ENCODE results near the gene RIGI.

RIGI gene

GRCh38 chr9:32571969-32572899 is 46.2 kb upstream of the RIGI start:
- TF ChIP-seq ARNTL (CRISPR knock-in tag; IDR thresholded peaks at IDR 0.05; ENCODE audit: borderline replicate concordance, low read depth) (no peak), ZNF8 (CRISPR knock-in tag; IDR thresholded peaks at IDR 0.05) (no peak), CSDC2 (CRISPR knock-in tag; IDR thresholded peaks at IDR 0.05) (no peak), ZNF565 (CRISPR knock-in tag; conservative IDR thresholded peaks at IDR 0.05; ENCODE audit: low read depth) (no peak), ISL1 (CRISPR knock-in tag; IDR thresholded peaks at IDR 0.05) (no peak), SNAI2 (CRISPR knock-in tag; IDR thresholded peaks at IDR 0.05) (no peak), POU6F1 (CRISPR knock-in tag; IDR thresholded peaks at IDR 0.05; ENCODE audit: borderline replicate concordance, low read depth) (no peak), ZFP3 (CRISPR knock-in tag; IDR thresholded peaks at IDR 0.05) (no peak), OSR1 (CRISPR knock-in tag; IDR thresholded peaks at IDR 0.05) (no peak), ZC3H10 (CRISPR knock-in tag; IDR thresholded peaks at IDR 0.05) (no peak)
- TF ChIP-seq, protein P1, sequence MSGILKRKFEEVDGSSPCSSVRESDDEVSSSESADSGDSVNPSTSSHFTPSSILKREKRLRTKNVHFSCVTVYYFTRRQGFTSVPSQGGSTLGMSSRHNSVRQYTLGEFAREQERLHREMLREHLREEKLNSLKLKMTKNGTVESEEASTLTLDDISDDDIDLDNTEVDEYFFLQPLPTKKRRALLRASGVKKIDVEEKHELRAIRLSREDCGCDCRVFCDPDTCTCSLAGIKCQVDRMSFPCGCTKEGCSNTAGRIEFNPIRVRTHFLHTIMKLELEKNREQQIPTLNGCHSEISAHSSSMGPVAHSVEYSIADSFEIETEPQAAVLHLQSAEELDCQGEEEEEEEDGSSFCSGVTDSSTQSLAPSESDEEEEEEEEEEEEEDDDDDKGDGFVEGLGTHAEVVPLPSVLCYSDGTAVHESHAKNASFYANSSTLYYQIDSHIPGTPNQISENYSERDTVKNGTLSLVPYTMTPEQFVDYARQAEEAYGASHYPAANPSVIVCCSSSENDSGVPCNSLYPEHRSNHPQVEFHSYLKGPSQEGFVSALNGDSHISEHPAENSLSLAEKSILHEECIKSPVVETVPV (CRISPR knock-in tag; IDR thresholded peaks at IDR 0.05): no peak
- TF ChIP-seq, protein P2, sequence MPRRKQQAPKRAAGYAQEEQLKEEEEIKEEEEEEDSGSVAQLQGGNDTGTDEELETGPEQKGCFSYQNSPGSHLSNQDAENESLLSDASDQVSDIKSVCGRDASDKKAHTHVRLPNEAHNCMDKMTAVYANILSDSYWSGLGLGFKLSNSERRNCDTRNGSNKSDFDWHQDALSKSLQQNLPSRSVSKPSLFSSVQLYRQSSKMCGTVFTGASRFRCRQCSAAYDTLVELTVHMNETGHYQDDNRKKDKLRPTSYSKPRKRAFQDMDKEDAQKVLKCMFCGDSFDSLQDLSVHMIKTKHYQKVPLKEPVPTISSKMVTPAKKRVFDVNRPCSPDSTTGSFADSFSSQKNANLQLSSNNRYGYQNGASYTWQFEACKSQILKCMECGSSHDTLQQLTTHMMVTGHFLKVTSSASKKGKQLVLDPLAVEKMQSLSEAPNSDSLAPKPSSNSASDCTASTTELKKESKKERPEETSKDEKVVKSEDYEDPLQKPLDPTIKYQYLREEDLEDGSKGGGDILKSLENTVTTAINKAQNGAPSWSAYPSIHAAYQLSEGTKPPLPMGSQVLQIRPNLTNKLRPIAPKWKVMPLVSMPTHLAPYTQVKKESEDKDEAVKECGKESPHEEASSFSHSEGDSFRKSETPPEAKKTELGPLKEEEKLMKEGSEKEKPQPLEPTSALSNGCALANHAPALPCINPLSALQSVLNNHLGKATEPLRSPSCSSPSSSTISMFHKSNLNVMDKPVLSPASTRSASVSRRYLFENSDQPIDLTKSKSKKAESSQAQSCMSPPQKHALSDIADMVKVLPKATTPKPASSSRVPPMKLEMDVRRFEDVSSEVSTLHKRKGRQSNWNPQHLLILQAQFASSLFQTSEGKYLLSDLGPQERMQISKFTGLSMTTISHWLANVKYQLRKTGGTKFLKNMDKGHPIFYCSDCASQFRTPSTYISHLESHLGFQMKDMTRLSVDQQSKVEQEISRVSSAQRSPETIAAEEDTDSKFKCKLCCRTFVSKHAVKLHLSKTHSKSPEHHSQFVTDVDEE (CRISPR knock-in tag; IDR thresholded peaks at IDR 0.05): no peak
- ATAC-seq: peak; percentile 95

GRCh38 chr9:32570262-32570661 is 44.3 kb upstream of the RIGI start:
- no peak for ATAC-seq
- TF ChIP-seq TCF4 (CRISPR knock-in tag; IDR thresholded peaks at IDR 0.05; ENCODE audit: borderline replicate concordance) (peak; percentile 22; the same call in 1 of the 2 replicates), ZFP30 (CRISPR knock-in tag; IDR thresholded peaks at IDR 0.05) (no peak)

- no peak for TF ChIP-seq PATZ1 (CRISPR knock-in tag; IDR thresholded peaks at IDR 0.05; ENCODE audit: borderline replicate concordance)
- no peak for TF ChIP-seq PPARA (CRISPR knock-in tag; IDR thresholded peaks at IDR 0.05; ENCODE audit: borderline replicate concordance)
- TF ChIP-seq ESRRG (CRISPR knock-in tag; IDR thresholded peaks at IDR 0.05): no peak
- no peak for TF ChIP-seq TOX (CRISPR knock-in tag; IDR thresholded peaks at IDR 0.05; ENCODE audit: borderline replicate concordance)
- TF ChIP-seq RARB (CRISPR knock-in tag; IDR thresholded peaks at IDR 0.05): no peak
- no peak for TF ChIP-seq ISL1 (CRISPR knock-in tag; IDR thresholded peaks at IDR 0.05)
- TF ChIP-seq ZC3H10 (CRISPR knock-in tag; IDR thresholded peaks at IDR 0.05): no peak
- no peak for TF ChIP-seq ZNF8 (CRISPR knock-in tag; IDR thresholded peaks at IDR 0.05)
- no peak for TF ChIP-seq ZFP30 (CRISPR knock-in tag; IDR thresholded peaks at IDR 0.05)
- TF ChIP-seq OSR1 (CRISPR knock-in tag; IDR thresholded peaks at IDR 0.05): no peak
- no peak for TF ChIP-seq POU6F1 (CRISPR knock-in tag; IDR thresholded peaks at IDR 0.05; ENCODE audit: borderline replicate concordance, low read depth)
- TF ChIP-seq ZNF565 (CRISPR knock-in tag; conservative IDR thresholded peaks at IDR 0.05; ENCODE audit: low read depth): no peak
- no peak for TF ChIP-seq CSDC2 (CRISPR knock-in tag; IDR thresholded peaks at IDR 0.05)
- no peak for TF ChIP-seq GLIS3 (CRISPR knock-in tag; IDR thresholded peaks at IDR 0.05)
- no peak for TF ChIP-seq ARNTL (CRISPR knock-in tag; IDR thresholded peaks at IDR 0.05; ENCODE audit: borderline replicate concordance, low read depth)
- ATAC-seq: no peak
These were observed 40.8 kb upstream of the RIGI start for GRCh38 chr9:32566770-32567169.

All from SK-N-SH treated with all-trans-retinoic acid at 6 μM for 48 hours (cell line).